Stimulated activated effector memory CD8-positive, alpha-beta T cell treated with anti-CD3 and anti-CD28 coated beads, Interleukin-12 subunit alpha, Interleukin-12 subunit beta, amount 100 ng/mL, for 72 hours (primary cell): ENCODE data around the gene CHSY3.

Source experiments
- ATAC-seq: fragments of 150-1000 bp; cut with Tn5 transposase; 2 replicates; pipeline ENCODE4 v1.10.0; 2021
- DNase-seq, 2 donors: peaks; one replicate each; pipeline ENCODE4 v3.0.0; 2021 to 2022; ENCODE audit warnings: low spot score in 2 of 2
- H3K27ac Mint-ChIP-seq: one replicate; pipeline ENCODE4 v1.8.0; 2022; ENCODE audit warnings: mild to moderate bottlenecking, mixed read lengths
- H3K36me3 Mint-ChIP-seq: one replicate; pipeline ENCODE4 v1.8.0; 2022; ENCODE audit warnings: mild to moderate bottlenecking, mixed read lengths
- H3K4me1 Mint-ChIP-seq: one replicate; pipeline ENCODE4 v1.8.0; 2022; ENCODE audit warnings: mixed read lengths
- H3K4me3 Mint-ChIP-seq: one replicate; pipeline ENCODE4 v1.8.0; 2022; ENCODE audit warnings: mild to moderate bottlenecking, mixed read lengths
- H3K9me3 Mint-ChIP-seq: one replicate; pipeline ENCODE4 v1.8.0; 2022; ENCODE audit warnings: mixed read lengths

The CHSY3 gene

DNA sequence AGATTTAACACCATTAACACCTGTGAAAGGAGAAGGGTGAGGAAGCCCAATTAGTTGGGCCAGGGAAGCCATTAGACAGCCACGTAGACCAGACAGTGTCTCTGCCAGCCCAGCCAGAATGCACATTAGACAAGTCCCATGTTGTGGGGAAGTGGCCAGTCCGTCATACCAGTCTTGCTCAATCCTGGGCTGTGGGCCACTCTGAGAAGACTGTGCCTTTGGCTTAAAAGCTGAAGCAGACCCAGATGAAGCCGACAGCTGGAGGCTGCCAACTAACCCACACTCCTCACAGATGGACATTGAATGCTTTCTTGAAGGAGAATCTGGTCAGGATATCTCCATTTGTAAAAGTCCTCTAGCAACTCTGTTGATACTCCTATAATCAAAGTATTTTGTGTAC, 128.5 kb downstream of the CHSY3 start:
- no peaks in the 10 kb centered on the region for H3K36me3 Mint-ChIP-seq
- no peak overlapping the region for H3K27ac Mint-ChIP-seq
- ATAC-seq = peak; percentile 34
- H3K4me3 Mint-ChIP-seq = no peak overlapping the region
- DNase-seq = no peak
- no peaks in the 10 kb centered on the region for H3K4me1 Mint-ChIP-seq
- H3K9me3 Mint-ChIP-seq = peaks cover 8% of the 10 kb centered on the region

DNA sequence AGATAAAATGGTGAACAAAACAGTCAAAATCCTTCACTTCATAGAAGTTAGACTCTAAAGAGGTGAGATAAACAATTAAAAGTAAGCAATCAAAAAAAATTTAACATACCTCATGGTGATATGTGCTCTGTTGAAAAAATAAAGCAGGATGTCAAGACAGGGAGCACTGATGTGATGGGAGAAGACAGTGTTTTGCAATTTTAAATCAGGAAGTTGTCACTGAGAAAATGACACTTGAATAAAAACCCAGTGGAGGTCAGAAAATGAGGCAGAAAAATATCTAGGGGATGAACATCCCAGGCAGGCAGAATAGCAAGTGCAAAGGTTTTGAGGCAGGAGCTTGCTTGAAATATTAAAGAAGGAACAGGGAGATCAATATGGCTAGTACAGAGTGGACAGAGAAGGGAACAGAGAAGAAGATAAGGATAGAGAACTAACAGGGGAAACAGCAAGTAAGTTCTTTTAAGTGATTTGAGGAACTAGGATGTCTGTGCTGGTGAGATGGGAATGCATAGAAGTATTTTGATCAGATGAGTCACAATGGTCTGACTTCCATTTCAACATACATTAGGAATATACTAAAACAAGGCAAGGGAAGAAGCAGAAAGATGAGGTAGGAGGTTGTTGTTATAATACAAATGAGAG, 130.4 kb downstream of the CHSY3 start:
- Mint-ChIP-seq H3K27ac (no peak overlapping the region), H3K4me1 (no peaks in the 10 kb centered on the region), H3K9me3 (peaks cover 4% of the 10 kb centered on the region), H3K36me3 (no peaks in the 10 kb centered on the region), H3K4me3 (no peak overlapping the region)
- ATAC-seq (no peak), DNase-seq (no peak)

DNA sequence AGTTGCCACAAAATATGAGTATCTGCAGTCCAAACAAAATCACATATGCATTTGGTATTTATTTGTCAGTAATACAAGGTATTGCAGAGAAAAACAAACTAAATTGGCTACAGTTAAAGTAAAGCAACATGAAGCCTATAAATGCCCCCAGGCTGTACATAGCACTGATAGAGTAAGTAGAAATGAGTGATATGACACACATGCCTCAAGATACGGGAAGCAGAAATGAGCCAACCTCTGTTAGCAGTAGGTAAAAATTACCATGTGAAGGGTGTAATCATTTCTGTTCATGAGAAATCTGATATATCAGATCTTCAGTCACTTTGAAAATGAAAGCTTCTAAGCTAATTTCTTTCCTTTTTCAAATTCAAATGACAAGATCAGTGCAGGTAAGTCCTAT, 131.1 kb downstream of the CHSY3 start:
- no peaks in the 10 kb centered on the region for H3K4me1 Mint-ChIP-seq
- peaks cover 4% of the 10 kb centered on the region for H3K9me3 Mint-ChIP-seq
- H3K36me3 Mint-ChIP-seq = no peaks in the 10 kb centered on the region
- ATAC-seq (no peak), DNase-seq (no peak)
- no peak overlapping the region for H3K27ac Mint-ChIP-seq
- no peak overlapping the region for H3K4me3 Mint-ChIP-seq

DNA sequence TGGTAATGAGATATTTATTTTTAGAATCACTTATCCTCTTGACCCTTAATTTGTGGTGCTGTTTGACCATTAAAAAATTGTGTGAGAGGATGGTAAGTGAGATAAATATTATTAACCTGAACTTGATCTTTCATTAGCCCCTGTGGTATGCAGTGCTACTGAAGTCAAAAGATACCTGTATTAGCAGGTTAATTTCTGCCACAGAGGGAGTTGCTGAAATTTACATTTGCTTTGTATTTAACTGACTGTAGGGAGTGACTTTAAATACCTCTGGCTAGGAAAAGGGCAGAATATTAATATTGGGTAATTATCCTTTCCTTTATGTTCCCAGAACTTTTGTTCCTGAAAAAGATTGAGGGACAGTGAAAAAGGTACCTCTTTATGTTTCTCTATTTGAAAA, 133.6 kb downstream of the CHSY3 start:
- Mint-ChIP-seq H3K9me3 (peaks cover 4% of the 10 kb centered on the region), H3K4me3 (no peak overlapping the region), H3K4me1 (no peaks in the 10 kb centered on the region), H3K27ac (no peak overlapping the region), H3K36me3 (no peaks in the 10 kb centered on the region)
- ATAC-seq = no peak
- no peak for DNase-seq

DNA sequence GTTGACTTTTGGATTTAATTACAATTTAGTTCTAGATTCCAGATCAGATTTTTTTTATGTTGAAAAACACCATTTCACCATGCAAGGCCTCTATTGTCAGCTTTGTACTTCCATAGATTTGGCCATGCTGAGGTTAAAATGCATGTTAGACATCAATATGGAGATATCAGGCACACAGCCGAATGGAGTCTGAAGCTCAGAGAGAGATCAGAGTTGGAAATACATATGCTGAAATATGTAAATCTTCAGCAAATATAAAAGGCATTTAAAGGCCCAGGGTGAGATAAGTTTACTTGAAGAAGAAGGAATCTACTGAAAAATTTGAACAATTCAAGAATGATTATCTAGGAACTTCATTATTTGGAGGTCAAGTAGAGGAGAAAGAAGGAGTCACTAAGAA, 139.6 kb downstream of the CHSY3 start:
- no peak overlapping the region for H3K27ac Mint-ChIP-seq
- H3K4me1 Mint-ChIP-seq = no peaks in the 10 kb centered on the region
- DNase-seq (no peak), ATAC-seq (no peak)
- H3K9me3 Mint-ChIP-seq = no peaks in the 10 kb centered on the region
- no peaks in the 10 kb centered on the region for H3K36me3 Mint-ChIP-seq
- H3K4me3 Mint-ChIP-seq = no peak overlapping the region

DNA sequence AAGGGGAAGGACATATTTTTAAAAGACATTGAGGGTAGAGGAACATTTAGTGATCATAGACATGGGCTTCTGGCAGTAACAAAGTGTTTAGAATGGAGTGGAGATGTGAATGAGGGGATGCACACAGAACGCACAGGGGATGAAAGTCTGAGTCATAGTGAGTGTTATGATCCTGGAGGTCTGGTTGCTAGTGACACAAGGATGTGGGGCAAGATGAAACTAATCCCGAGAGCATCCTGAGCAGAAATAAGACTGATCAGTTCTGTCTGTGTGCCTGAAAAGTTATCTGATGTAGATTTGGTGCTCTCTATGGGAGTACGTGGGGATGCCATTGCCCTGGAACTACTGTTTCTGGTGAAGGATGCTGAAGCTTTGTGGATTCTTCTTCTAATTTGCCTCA, 141.1 kb downstream of the CHSY3 start:
- no peaks in the 10 kb centered on the region for H3K4me1 Mint-ChIP-seq
- H3K9me3 Mint-ChIP-seq = no peaks in the 10 kb centered on the region
- DNase-seq = no peak
- no peak overlapping the region for H3K4me3 Mint-ChIP-seq
- ATAC-seq = peak; percentile 55
- no peak overlapping the region for H3K27ac Mint-ChIP-seq
- no peaks in the 10 kb centered on the region for H3K36me3 Mint-ChIP-seq

DNA sequence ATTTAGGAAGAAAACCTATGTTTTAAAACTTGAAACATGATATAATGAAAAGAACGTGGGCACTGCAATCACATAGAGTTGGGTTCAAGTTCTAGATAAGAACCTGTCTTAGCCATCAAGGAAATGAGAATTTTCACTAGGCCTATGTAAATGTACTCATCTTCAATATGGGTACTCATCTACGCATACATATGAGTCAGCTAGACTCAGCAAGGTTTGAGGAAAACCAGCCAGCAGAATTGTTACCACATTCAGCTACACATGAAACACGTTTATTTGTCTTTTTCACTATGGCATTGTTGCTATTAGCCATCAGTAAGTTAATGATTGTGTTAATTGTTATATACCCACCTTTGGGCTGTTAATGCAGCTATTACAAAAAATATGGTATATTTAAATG, 146.3 kb downstream of the CHSY3 start:
- no peaks in the 10 kb centered on the region for H3K36me3 Mint-ChIP-seq
- no peak overlapping the region for H3K4me3 Mint-ChIP-seq
- no peak for DNase-seq
- H3K27ac Mint-ChIP-seq = no peak overlapping the region
- no peak for ATAC-seq
- no peaks in the 10 kb centered on the region for H3K9me3 Mint-ChIP-seq
- H3K4me1 Mint-ChIP-seq = no peaks in the 10 kb centered on the region

DNA sequence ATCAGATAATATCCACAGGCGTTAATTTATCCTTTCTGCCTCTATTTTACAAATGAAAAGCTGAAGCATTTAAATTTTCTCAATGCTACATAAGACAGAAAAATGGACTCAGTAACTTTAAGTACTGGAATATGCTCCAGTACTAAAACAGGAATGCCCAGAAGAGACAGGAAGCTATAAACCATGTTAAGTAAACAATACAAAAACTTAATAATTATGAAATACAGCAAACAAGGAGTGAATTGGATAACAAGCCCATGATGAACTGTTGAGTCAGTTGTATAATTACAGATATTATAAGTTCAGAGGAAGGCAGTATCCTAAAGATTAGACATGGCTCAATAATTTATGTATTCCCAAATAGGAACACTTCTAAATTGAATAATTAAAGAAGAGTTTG, 148.5 kb downstream of the CHSY3 start:
- Mint-ChIP-seq H3K4me3 (no peak overlapping the region), H3K36me3 (no peaks in the 10 kb centered on the region), H3K4me1 (no peaks in the 10 kb centered on the region), H3K27ac (no peak overlapping the region), H3K9me3 (no peaks in the 10 kb centered on the region)
- DNase-seq (no peak), ATAC-seq (no peak)

DNA sequence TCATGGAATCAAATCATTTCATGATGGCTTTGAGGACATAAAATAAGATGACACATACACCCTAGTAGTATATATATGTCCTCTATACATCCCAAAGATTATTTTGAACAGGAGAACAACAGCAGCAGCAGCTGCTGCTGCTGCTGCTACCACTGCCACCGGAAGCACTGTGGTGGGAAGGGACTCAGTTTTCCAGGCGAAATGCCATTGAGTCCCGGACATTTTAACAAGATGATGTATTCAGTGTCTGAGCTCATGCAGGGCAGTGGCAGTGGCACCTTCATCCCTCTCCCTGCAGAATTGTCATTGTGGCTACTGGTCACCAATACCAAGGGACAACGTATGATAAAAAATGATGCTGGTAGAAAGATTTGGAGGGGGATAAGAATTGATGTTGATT, 151.3 kb downstream of the CHSY3 start:
- no peak overlapping the region for H3K4me3 Mint-ChIP-seq
- H3K4me1 Mint-ChIP-seq = no peaks in the 10 kb centered on the region
- H3K9me3 Mint-ChIP-seq = peaks cover 4% of the 10 kb centered on the region
- H3K36me3 Mint-ChIP-seq = no peaks in the 10 kb centered on the region
- H3K27ac Mint-ChIP-seq = no peak overlapping the region
- ATAC-seq (no peak), DNase-seq (no peak)

DNA sequence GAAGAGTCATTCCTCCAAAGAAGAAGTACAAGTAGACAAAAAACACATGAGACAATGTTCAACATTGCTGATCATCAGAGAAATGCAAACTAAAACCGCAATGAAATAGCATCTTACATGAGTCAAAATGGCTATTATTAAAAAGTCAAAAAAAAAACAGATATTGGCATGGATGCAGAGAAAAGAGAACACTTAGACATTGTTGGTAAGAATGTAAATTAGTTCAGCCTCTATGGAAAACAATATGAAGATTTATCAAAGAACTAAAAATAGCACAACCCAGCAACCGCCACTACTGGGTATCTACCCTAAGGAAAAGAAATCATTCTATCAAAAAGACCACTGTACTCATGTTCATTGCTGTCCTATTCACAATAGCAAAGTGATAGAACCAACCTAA, 157.5 kb downstream of the CHSY3 start:
- Mint-ChIP-seq H3K4me3 (no peak overlapping the region), H3K27ac (no peak overlapping the region), H3K9me3 (peaks cover 4% of the 10 kb centered on the region), H3K36me3 (no peaks in the 10 kb centered on the region), H3K4me1 (no peaks in the 10 kb centered on the region)
- DNase-seq (no peak), ATAC-seq (no peak)

DNA sequence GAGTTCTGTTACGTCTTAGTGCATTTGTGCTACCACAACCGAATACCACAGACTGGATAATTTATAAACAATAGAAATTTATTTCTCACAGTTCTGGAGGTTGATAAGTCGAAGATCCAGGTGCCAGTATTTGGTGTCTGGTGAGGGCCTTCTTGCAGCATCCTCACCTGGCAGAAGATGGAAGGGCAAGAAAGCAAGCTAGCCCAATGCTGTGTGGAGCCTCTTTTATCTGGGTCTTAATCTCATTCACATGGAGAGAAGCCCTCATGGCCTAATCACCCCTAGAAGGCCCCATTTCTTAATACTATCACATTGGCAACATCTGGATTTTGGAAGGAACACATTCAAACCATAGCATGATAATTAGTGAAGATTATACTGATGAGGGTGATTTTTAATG, 159.3 kb downstream of the CHSY3 start:
- ATAC-seq = no peak
- H3K36me3 Mint-ChIP-seq = no peaks in the 10 kb centered on the region
- H3K9me3 Mint-ChIP-seq = peaks cover 4% of the 10 kb centered on the region
- H3K27ac Mint-ChIP-seq = no peak overlapping the region
- no peaks in the 10 kb centered on the region for H3K4me1 Mint-ChIP-seq
- no peak for DNase-seq
- no peak overlapping the region for H3K4me3 Mint-ChIP-seq

DNA sequence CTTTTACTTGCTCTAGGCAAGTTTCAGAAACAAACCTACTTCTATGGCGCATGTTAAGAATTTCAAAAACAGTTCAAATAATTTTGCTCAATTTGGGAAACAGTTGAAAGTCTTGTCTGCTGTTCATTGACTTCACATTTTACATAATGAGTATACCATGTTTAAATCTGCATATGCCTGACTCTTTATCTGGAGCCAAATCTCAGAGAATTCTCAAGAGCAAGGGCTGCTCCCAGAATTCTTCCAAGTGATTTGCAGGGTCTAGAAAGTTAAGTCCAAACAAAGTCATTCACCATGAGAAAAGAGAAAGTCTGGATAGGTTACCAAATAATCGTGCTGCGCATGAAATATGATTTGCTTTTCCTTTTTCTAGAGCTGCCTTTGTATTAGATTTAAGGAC, 160.2 kb downstream of the CHSY3 start:
- DNase-seq = no peak
- Mint-ChIP-seq H3K9me3 (peaks cover under 1% of the 10 kb centered on the region), H3K4me3 (no peak overlapping the region), H3K27ac (no peak overlapping the region), H3K4me1 (no peaks in the 10 kb centered on the region), H3K36me3 (no peaks in the 10 kb centered on the region)
- ATAC-seq = no peak

DNA sequence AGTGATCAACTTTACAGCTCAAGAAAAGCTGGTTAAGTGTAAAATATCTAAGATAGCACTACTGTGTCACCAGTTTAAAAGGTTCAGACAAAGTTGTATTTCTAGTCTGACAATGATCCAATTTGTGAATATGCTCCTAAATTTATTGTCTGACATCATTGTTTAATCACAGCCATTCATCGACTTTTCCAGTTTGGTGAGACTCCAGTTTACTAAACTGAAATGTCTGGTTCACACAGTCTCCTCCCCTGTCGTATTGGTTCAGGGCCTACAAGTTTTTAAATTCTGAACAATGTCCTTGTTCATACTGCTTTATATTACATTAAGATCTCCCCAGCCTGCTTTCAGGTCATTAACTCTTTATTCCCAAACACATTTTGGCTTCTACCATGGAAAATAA, 161.4 kb downstream of the CHSY3 start:
- no peaks in the 10 kb centered on the region for H3K4me1 Mint-ChIP-seq
- ATAC-seq = no peak
- H3K4me3 Mint-ChIP-seq = no peak overlapping the region
- no peaks in the 10 kb centered on the region for H3K36me3 Mint-ChIP-seq
- H3K27ac Mint-ChIP-seq = no peak overlapping the region
- no peak for DNase-seq
- H3K9me3 Mint-ChIP-seq = no peaks in the 10 kb centered on the region

DNA sequence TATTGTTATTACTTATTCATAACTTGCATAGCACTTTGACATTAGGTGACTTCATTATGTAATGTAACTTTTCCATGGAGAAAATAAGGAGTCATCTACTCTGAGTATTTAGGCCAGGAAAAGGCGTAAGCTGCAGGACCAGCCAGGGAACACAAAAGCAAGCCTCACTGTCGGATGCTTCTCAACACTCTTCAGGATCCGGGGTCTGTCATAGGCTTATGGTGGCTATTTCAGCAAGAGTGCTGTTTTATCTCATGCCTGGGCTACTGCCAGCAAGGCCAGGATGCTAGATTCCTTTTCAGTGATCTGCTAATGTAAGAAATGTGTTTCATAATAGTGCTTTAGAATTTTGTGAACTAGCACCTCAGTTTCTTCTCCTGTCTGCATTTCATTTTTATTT, 162.4 kb downstream of the CHSY3 start:
- no peaks in the 10 kb centered on the region for H3K4me1 Mint-ChIP-seq
- no peak for ATAC-seq
- H3K4me3 Mint-ChIP-seq = no peak overlapping the region
- no peak for DNase-seq
- no peak overlapping the region for H3K27ac Mint-ChIP-seq
- H3K36me3 Mint-ChIP-seq = no peaks in the 10 kb centered on the region
- no peaks in the 10 kb centered on the region for H3K9me3 Mint-ChIP-seq

DNA sequence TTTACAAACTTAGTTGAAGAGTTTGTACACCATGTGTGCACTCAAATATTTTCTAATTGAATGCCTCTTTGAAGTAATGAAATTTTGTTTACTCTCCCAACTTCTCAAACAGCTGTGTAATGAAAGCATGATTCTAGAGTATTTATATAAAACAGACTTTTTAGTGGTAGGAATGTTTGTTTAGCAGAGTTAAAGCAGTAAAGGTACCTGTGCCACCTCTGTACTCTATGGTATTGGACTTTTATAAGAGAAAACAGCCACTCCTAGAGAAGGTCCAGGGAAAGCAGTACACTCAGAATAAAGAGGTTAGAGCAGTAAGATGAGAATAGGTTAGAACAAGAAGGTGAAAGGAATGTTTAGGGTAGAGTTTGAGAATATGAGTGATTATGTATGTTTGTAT, 163.1 kb downstream of the CHSY3 start:
- Mint-ChIP-seq H3K4me3 (no peak overlapping the region), H3K27ac (no peak overlapping the region), H3K9me3 (no peaks in the 10 kb centered on the region), H3K36me3 (no peaks in the 10 kb centered on the region), H3K4me1 (no peaks in the 10 kb centered on the region)
- ATAC-seq (no peak), DNase-seq (no peak)

DNA sequence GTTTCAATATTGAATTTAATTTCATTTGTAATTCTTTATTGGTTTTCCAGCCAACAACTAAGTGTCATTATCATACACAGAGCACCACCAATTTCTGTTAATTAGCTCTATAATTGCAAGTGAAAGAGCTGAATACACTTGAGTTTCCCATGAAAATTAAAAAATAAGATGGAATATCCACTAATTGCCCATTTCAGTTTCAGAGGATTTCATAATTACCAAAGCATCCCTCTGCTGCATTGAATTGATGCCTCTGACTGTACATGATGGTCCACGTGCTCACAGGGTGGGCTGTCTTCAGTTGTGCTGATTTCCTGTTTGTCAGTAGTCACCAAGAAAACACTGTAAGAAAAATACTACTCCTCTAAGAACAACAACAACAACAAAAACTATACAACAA, 163.8 kb downstream of the CHSY3 start:
- no peak for ATAC-seq
- H3K4me3 Mint-ChIP-seq = no peak overlapping the region
- H3K9me3 Mint-ChIP-seq = no peaks in the 10 kb centered on the region
- H3K27ac Mint-ChIP-seq = no peak overlapping the region
- H3K4me1 Mint-ChIP-seq = no peaks in the 10 kb centered on the region
- DNase-seq = no peak
- no peaks in the 10 kb centered on the region for H3K36me3 Mint-ChIP-seq

DNA sequence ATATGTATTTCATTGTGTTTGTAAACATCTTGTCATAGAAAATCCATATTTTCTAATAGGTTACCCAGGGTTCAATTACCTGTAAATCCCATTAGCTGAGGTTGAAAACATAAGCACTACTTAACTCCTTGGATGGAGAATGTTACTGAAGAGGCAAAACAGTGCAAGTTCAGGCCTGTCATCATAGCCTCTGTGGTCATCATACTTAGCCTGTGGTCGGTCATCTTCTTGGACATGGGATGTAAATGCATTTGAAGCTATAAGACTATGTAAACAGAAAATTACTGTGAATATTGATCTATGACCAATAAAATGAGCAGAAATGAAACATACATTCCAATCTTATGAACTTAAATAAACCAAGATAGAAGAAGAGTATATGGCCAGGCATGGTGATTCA, 164.7 kb downstream of the CHSY3 start:
- Mint-ChIP-seq H3K4me1 (no peaks in the 10 kb centered on the region), H3K36me3 (no peaks in the 10 kb centered on the region), H3K4me3 (no peak overlapping the region), H3K9me3 (no peaks in the 10 kb centered on the region), H3K27ac (no peak overlapping the region)
- no peak for ATAC-seq
- DNase-seq = no peak
